Prostate gland (tissue), 2 donors: Measurements from ENCODE around the gene ADGRL3.

Experiments
- CTCF ChIP-seq, 4 experiments: fragments of 200-600 bp in 2 of 4; fragments of 450-650 bp in 2 of 4; sonication (generic) in 2 of 4; IDR thresholded peaks; 1 replicate in 3 of 4; 2 replicates in 1 of 4; pipeline ENCODE4 v1.5.1; 2016 to 2019; ENCODE audit warnings: antibody characterized with exemption in 4 of 4, mild to moderate bottlenecking in 2 of 4, moderate library complexity in 2 of 4
- POLR2A ChIP-seq: fragments of 450-650 bp; IDR thresholded peaks from one replicate; pipeline ENCODE4 v1.6.1; 2016; ENCODE audit warnings: antibody characterized with exemption, mild to moderate bottlenecking

- TF ChIP-seq CTCF (IDR thresholded peaks at IDR 0.05) (no peak), POLR2A (no peak)
These were observed 24.4 kb downstream of the ADGRL3 start for GRCh38 chr4:61224573-61224972.
